ENCODE measurements around the gene DIABLO. TPM values are rescaled to one million over a fixed set of nuclear protein-coding genes. Genes with fewer than 3 reads are reported as not detected.
"Not testable (repeated sequence)": the region's sequence is repeated elsewhere in the genome, so short reads cannot be mapped to it uniquely, and the experiment has no call there.

DIABLO gene
- total RNA-seq, 1 donor from 2014 or later = 47.9 TPM

GRCh38 chr12:122183588-122183940, 42.3 kb downstream of the DIABLO start:
- H3K27ac ChIP-seq = no peak overlapping the region
- peak overlapping the region; percentile 47 to 48 for H3K4me3 ChIP-seq
- intact Hi-C loops (cut with DNase I) = no loop called here
- no peaks in the 10 kb centered on the region for H3K27me3 ChIP-seq
- H3K4me1 ChIP-seq = peaks cover 9% of the 10 kb centered on the region
- no peak for TF ChIP-seq POLR2A (IDR thresholded peaks at IDR 0.05)
- TF ChIP-seq, protein P1, sequence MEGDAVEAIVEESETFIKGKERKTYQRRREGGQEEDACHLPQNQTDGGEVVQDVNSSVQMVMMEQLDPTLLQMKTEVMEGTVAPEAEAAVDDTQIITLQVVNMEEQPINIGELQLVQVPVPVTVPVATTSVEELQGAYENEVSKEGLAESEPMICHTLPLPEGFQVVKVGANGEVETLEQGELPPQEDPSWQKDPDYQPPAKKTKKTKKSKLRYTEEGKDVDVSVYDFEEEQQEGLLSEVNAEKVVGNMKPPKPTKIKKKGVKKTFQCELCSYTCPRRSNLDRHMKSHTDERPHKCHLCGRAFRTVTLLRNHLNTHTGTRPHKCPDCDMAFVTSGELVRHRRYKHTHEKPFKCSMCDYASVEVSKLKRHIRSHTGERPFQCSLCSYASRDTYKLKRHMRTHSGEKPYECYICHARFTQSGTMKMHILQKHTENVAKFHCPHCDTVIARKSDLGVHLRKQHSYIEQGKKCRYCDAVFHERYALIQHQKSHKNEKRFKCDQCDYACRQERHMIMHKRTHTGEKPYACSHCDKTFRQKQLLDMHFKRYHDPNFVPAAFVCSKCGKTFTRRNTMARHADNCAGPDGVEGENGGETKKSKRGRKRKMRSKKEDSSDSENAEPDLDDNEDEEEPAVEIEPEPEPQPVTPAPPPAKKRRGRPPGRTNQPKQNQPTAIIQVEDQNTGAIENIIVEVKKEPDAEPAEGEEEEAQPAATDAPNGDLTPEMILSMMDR (IDR thresholded peaks at IDR 0.05) = no peak
- TF ChIP-seq POLR2AphosphoS5 (IDR thresholded peaks at IDR 0.05; ENCODE audit: insufficient read depth in 1 of 2, low read depth in 1 of 2) = no peak
- no peaks in the 10 kb centered on the region for H3K36me3 ChIP-seq
- H3K9me3 ChIP-seq = no peaks in the 10 kb centered on the region
- no peak for DNase-seq (ENCODE audit: extremely low spot score in 2 of 2)

DNA sequence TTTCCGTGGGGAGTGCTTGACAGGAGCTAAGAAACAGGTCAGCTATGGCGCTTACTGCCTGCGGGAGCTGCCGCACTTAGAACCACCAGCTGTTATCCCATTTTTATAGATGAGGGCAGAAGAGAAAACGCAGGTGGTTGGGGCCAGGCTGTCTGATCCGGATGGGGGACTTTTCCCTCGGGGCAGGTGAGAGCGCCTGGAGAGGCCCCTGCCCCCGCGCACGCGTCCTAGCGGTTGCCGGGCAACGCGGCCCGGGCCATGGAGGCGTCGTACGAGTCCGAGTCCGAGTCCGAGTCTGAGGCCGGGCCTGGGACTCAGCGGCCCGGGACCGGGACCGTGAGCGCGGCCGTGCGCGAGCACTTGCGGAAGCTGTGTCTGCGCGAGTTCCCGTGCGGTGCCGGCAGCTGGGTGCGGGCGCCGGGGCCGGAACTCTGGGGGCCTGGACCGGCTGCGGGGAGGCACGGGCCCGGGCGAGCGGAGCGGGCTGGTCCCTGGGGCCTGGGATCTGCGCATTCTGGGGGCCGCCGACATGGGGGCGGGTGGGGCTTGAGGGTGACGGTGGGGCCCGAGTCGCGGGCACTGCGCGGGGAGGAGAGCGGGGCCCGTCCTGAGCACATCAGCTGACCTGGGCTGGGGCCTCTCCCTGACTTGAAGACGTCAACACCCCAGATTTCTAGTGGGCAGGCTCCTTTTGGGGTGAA, 42.8 kb downstream of the DIABLO start, which contains the start of gene LRRC43:
TSS of gene LRRC43 (plus strand) at position 237 of the 701 bp plus-strand sequence. CDS start at position 259, 22 bp downstream.
- no peaks in the 10 kb centered on the region for H3K27me3 ChIP-seq
- peaks cover 9% of the 10 kb centered on the region for H3K4me1 ChIP-seq
- intact Hi-C loops (cut with DNase I) = no loop called here
- no peaks in the 10 kb centered on the region for H3K9me3 ChIP-seq
- TF ChIP-seq, protein P1 (IDR thresholded peaks at IDR 0.05) = no peak
- TF ChIP-seq POLR2AphosphoS5 (IDR thresholded peaks at IDR 0.05; ENCODE audit: insufficient read depth in 1 of 2, low read depth in 1 of 2) = no peak
- no peak for TF ChIP-seq POLR2A (IDR thresholded peaks at IDR 0.05)
- no peaks in the 10 kb centered on the region for H3K36me3 ChIP-seq
- H3K27ac ChIP-seq = no peak within 1 kb of the TSS
- H3K4me3 ChIP-seq = peak within 1 kb of the TSS; percentile 47 to 48
- no peak for DNase-seq (ENCODE audit: extremely low spot score in 2 of 2)

DNA sequence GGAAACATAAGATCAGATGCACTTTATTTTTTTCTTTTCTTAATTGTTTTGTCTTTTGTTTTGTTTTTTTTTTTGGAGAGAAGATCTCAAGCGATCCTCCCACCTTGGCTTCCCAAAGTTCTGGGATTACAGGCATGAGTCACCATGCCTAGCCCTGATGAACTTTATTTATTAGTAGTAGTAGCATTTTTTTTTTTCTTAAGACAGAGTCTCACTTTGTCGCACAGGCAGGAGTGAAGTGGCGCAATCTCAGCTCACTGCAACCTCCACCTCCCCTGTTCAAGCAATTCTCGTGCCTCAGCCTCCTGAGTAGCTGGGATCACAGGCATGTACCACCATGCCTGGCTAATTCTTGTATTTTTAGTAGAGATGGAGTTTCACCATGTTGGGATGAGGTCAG, 49.4 kb downstream of the DIABLO start:
- H3K4me3 ChIP-seq; H3K4me1 ChIP-seq; H3K36me3 ChIP-seq; H3K9me3 ChIP-seq; intact Hi-C loops (cut with DNase I); DNase-seq (ENCODE audit: extremely low spot score in 2 of 2); H3K27me3 ChIP-seq; H3K27ac ChIP-seq: not testable (repeated sequence)

- DNase-seq (ENCODE audit: extremely low spot score in 2 of 2) = no peak
- H3K9me3 ChIP-seq = no peaks in the 10 kb centered on the region
- no peak within 1 kb of the TSS for H3K4me3 ChIP-seq
- intact Hi-C loops (cut with DNase I) = no loop called here
- no peak for TF ChIP-seq POLR2AphosphoS5 (IDR thresholded peaks at IDR 0.05; ENCODE audit: insufficient read depth in 1 of 2, low read depth in 1 of 2)
- TF ChIP-seq POLR2A (IDR thresholded peaks at IDR 0.05) = no peak
- TF ChIP-seq, protein P1 (IDR thresholded peaks at IDR 0.05) = no peak
- no peaks in the 10 kb centered on the region for H3K36me3 ChIP-seq
- no peak within 1 kb of the TSS for H3K27ac ChIP-seq
- no peaks in the 10 kb centered on the region for H3K27me3 ChIP-seq
- H3K4me1 ChIP-seq = no peaks in the 10 kb centered on the region
Observed at GRCh38 chr12:122174155-122174845, 51.6 kb downstream of the DIABLO start, which contains the start of gene IL31. Gene IL31 (minus strand): TSS chr12:122174221. CDS start chr12:122174172, 49 bp downstream.

GRCh38 chr12:122172262-122172939, 53.5 kb downstream of the DIABLO start:
- Histone ChIP-seq H3K4me1 (no peaks in the 10 kb centered on the region), H3K27me3 (no peaks in the 10 kb centered on the region), H3K9me3 (no peaks in the 10 kb centered on the region), H3K4me3 (no peak overlapping the region), H3K27ac (no peak overlapping the region), H3K36me3 (no peaks in the 10 kb centered on the region)
- no peak for DNase-seq (ENCODE audit: extremely low spot score in 2 of 2)
- intact Hi-C loops (cut with DNase I) = no loop called here
- TF ChIP-seq, protein P1 (IDR thresholded peaks at IDR 0.05) = no peak
- TF ChIP-seq POLR2AphosphoS5 (IDR thresholded peaks at IDR 0.05; ENCODE audit: insufficient read depth in 1 of 2, low read depth in 1 of 2) (no peak), POLR2A (IDR thresholded peaks at IDR 0.05) (no peak)

Data from vagina (tissue), 2 donors.